ENCODE results near the gene LHX3.

Gene LHX3

DNA sequence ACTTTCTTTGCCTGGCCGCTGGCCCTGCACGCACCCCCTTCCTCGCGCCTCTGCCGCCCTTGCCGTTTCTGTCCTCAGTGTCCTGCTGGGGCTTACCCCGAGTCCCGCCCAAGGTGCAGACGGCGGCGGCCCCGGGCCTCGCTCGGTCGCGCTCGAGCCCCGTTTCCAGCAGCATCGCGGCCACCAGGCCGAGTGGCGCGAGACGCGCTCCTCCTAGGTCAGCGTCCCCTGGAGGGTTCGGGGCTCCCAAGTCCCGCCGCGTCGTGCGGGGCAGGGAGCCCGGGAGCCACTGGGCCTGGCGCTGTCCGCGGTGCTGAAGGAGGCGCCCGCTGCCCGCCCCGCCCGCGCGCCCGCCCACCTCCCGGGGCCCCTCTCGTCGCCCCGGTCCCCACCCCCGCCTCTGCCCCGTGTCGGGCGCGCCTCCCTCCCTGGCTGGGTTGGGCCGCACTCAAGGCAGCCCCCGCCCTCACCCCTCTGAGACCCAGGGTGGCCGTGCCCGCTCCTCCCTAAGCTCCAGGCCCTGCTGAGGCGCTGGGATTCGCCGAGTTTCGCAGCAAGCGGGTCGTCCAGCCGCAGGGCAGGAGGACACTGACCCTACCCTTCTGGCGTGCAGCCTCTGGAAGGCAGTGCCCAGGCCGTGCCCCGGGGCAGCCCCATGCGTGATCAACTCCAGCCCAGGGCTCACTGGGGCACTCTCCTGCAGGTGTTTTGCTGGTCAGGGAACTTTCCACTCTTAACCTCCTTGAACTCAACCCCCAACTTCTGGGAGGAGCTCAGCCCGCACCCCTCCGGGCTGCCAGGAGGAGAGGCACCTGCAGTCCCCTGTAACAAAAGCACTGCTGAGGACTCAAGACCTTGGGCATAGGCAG, at the start of gene LHX3:
TSS of gene LHX3 (minus strand) at position 291 of the 869 bp plus-strand sequence. CDS start at position 175, 116 bp downstream.
- Histone ChIP-seq H3K4me1 (ENCODE audit: insufficient read depth, low read length) (peaks cover 11% of the 10 kb centered on the region), H3K27me3 (ENCODE audit: insufficient read depth, low read length) (peaks cover 54% of the 10 kb centered on the region)

DNA sequence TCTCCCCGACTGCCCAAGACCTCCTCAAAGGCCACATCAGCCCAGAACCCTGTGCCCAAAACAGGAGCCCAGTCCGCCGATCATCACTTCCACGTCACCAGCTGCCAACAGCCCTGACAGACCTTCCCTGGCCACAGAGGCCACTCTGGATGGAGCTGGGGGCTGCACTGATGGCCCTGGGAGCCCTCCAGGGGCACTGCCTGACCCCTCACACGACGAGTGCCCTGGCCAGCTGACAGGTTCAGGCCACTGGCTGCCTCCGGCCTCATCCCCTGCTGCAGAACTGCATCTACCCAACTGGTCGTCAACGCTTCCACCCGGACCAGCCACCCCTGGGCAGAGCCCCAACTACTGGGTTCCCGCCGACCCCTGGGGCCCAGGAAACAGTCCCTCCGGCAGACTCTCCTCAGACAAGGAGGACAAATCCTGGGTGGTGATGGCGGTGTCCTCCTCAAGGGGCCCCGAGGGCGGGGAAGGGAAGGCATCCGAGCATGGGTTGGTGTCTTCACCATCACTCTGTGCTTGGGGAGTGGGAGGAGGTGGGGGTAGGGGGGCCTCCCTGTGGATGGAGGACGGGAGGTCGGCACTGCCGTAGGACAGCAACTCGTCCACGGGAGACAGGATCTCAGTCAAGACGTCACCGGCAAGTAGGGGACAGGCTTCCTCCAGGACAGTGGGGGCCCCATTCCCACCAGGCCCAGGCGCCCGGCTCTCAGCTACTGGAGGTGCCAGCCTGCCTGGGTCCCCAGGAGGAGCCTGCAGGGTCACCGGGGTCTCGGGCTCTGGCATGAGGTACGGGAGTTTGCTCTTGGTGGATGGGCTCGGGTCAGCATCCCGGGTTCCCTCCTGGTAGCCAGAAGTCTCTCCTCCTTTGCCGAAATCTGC, 48.6 kb upstream of the LHX3 start:
- H3K36me3 ChIP-seq (ENCODE audit: insufficient read depth, low read length): no peaks in the 10 kb centered on the region
- peaks cover 54% of the 10 kb centered on the region for H3K27me3 ChIP-seq (ENCODE audit: insufficient read depth, low read length)
- H3K9me3 ChIP-seq (ENCODE audit: low read length): no peaks in the 10 kb centered on the region
- H3K4me1 ChIP-seq (ENCODE audit: insufficient read depth, low read length): no peaks in the 10 kb centered on the region
- H3K4me3 ChIP-seq (ENCODE audit: low read length): no peak overlapping the region
- no peak overlapping the region for H2AFZ ChIP-seq (ENCODE audit: low read depth, low read length)

More for the DNA sequence above, at the start of gene LHX3:
- Histone ChIP-seq H2AFZ (ENCODE audit: low read depth, low read length) (no peak within 1 kb of the TSS), H3K36me3 (ENCODE audit: insufficient read depth, low read length) (peaks cover 12% of the 10 kb centered on the region), H3K4me3 (ENCODE audit: low read length) (no peak within 1 kb of the TSS), H3K9me3 (ENCODE audit: low read length) (no peaks in the 10 kb centered on the region)

DNA sequence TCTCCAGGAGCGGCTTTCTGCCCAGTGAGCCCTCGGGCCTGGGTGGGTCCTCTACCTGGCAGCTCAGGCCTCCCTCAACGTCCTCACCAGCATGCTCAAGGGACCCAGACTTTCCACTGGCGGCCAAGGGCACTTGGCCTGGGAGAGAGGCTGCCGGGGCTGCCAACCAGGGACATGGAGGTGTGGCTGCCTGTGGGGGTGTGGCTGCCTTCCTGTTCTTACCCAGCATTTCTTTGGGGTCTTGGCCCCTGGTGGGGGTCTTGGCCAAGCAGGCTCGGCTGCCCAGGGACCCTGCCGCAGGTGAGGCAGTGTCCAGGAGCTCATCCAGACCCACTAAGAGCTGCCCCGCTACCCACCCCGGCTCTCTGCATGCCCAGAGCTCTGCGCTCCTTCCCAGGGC, 47.9 kb upstream of the LHX3 start:
- Histone ChIP-seq H3K9me3 (ENCODE audit: low read length) (no peaks in the 10 kb centered on the region), H2AFZ (ENCODE audit: low read depth, low read length) (no peak overlapping the region), H3K36me3 (ENCODE audit: insufficient read depth, low read length) (no peaks in the 10 kb centered on the region), H3K4me3 (ENCODE audit: low read length) (no peak overlapping the region), H3K27me3 (ENCODE audit: insufficient read depth, low read length) (peaks cover 52% of the 10 kb centered on the region), H3K4me1 (ENCODE audit: insufficient read depth, low read length) (no peaks in the 10 kb centered on the region)

DNA sequence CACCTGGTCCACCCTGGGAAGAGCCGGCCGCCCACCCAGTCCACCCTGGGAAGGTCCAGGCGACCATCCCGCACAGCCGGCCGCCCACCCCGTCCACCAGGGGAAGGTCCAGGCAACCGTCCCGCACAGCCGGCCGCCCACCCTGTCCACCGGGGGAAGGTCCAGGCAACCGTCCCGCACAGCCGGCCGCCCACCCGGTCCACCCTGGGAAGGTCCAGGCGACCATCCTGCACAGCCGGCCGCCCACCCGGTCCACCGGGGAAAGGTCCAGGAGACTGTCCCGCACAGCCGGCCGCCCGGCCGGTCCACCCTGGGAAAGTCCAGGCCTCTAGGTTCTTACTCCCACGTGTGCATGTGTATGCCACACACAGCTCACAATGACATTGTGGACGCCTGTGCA, 47.4 kb upstream of the LHX3 start:
- H3K9me3 ChIP-seq (ENCODE audit: low read length): no peaks in the 10 kb centered on the region
- no peak overlapping the region for H3K4me3 ChIP-seq (ENCODE audit: low read length)
- no peaks in the 10 kb centered on the region for H3K36me3 ChIP-seq (ENCODE audit: insufficient read depth, low read length)
- H3K4me1 ChIP-seq (ENCODE audit: insufficient read depth, low read length): no peaks in the 10 kb centered on the region
- peaks cover 56% of the 10 kb centered on the region for H3K27me3 ChIP-seq (ENCODE audit: insufficient read depth, low read length)
- H2AFZ ChIP-seq (ENCODE audit: low read depth, low read length): no peak overlapping the region

DNA sequence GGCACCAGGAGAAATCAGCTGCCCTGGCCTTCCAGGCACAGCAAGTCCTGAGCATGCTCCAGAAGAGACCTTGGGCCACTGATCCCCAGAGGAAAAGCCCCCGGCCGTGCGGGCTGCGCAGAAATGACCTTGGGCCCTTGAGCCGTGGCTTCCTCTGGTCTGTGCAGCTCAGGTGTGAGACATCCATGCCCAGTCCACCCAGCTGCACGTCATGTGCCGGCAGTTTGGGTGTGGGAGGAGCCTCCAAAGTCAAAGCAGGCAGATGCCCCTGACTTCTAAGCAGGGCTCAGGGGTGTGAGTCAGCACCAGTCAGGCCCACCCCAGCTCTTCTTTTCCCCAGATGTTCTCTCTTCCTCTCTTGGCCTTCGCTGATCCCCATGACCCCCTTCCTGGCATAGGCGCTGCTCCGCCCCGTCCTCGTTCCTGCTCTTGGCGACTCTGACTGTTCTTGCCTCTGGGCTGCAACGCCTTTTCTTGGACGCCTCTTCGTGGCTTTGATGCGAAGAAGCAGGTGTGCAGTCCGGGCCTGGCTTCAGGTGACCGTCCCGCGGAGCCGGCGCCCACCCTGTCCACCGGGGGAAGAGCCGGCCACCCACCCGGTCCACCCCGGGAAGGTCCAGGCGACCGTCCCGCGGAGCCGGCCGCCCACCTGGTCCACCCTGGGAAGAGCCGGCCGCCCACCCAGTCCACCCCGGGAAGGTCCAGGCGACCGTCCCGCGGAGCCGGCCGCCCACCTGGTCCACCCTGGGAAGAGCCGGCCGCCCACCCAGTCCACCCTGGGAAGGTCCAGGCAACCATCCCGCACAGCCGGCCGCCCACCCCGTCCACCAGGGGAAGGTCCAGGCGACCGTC, 46.6 kb upstream of the LHX3 start:
- H3K9me3 ChIP-seq (ENCODE audit: low read length): no peaks in the 10 kb centered on the region
- H3K4me1 ChIP-seq (ENCODE audit: insufficient read depth, low read length): no peaks in the 10 kb centered on the region
- H2AFZ ChIP-seq (ENCODE audit: low read depth, low read length): no peak overlapping the region
- no peak overlapping the region for H3K4me3 ChIP-seq (ENCODE audit: low read length)
- H3K27me3 ChIP-seq (ENCODE audit: insufficient read depth, low read length): peaks cover 59% of the 10 kb centered on the region
- H3K36me3 ChIP-seq (ENCODE audit: insufficient read depth, low read length): no peaks in the 10 kb centered on the region

DNA sequence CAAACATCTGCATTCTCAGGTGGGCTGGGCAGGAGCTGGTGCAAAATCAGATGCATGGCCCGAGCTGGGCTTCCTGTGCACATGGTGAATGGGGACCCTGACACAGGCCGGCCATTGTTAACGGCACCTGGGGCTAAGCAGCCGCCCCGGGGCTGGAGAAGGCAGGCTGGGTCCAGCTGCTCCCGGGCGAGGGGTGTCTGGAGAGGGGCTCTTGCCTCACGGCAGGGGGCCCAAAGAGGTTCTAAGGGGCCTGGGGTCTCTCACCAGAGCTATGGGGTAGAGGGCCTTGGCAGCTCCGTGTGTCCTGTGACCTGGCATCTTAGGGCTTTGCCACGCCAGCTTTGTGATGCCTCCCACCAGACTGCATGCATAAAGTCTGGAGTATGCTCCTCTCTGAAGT, 45.7 kb upstream of the LHX3 start:
- H3K9me3 ChIP-seq (ENCODE audit: low read length): no peaks in the 10 kb centered on the region
- no peaks in the 10 kb centered on the region for H3K36me3 ChIP-seq (ENCODE audit: insufficient read depth, low read length)
- H3K27me3 ChIP-seq (ENCODE audit: insufficient read depth, low read length): peaks cover 52% of the 10 kb centered on the region
- H3K4me3 ChIP-seq (ENCODE audit: low read length): no peak overlapping the region
- H2AFZ ChIP-seq (ENCODE audit: low read depth, low read length): no peak overlapping the region
- no peaks in the 10 kb centered on the region for H3K4me1 ChIP-seq (ENCODE audit: insufficient read depth, low read length)

DNA sequence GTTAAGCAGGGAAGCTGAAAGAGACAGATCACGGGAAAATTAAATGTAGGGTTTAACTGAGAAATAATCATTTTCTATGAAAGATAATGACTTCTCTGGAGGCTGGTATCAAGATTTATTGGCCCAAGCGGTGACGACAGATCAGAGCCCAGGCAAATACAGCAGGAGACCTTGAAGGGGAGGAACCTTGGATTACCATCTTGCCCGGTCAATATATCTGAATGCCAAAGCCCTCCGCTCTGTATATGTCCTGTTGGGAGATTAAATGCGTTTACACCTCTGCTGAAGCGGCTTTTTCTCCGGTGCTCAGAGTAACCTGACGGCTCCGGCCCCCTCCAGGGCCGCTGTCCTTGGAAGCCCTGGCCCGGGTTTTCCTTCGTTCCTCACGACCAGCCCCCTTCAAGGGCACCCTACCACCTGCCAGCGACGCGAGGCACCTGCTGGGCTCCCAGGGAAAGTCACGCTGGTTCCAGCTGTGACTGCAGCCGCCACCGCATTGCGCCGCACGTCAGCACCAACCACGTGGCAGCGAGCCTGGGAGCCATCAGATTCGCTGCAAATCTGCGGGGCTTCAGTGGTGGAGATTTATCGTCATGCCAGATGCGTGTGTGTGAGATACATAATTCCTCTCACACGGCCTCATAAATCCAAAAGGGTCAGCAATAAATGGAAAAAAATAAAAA, 45.1 kb upstream of the LHX3 start:
- Histone ChIP-seq H3K27me3 (ENCODE audit: insufficient read depth, low read length) (peaks cover 48% of the 10 kb centered on the region), H3K4me3 (ENCODE audit: low read length) (no peak overlapping the region), H2AFZ (ENCODE audit: low read depth, low read length) (no peak overlapping the region), H3K4me1 (ENCODE audit: insufficient read depth, low read length) (peaks cover under 1% of the 10 kb centered on the region), H3K9me3 (ENCODE audit: low read length) (no peaks in the 10 kb centered on the region), H3K36me3 (ENCODE audit: insufficient read depth, low read length) (no peaks in the 10 kb centered on the region)

DNA sequence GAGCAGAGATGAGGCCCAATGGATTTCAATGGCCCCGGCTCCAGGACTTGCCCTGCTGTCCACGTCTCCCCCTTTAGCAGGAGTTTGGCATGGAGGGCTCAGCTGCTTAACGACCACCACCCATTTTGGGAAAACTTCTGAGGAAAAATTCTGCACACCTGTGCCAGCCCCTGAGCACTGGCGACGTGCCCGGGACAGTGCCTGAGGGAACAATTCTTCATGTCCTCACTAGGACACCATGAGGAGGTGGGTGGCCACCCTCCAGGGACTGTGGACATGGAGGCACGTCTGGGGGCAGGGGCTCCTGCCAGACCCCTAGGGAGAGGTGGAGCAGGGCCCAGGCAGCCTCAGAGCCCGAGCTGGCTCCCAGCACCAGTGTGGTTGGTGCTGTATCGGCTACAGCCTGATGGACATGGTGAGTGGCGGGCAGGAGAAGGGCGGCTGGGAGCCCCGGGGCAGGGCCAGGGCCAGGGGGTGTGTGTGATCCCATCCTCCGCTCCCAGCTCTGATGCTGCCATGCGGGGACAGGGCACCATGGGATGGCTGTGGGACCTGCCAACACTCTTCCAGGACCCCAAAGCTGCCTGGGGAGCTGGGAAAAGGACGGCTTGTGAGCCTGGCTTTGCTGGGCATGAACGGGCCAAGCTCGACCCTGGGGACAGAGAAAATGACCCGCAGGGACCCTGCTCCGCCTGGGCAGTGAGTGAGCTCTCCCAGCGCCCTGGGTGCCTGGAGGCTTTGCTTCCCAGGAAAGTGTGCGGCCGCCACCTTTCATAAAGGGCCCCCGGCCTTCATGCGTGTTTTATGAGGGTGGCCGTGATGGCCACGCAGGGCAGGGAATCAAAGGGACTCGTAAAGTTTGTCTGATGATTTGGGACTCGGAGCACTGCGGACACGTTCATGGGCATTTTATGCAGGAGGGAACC, 44.3 kb upstream of the LHX3 start:
- Histone ChIP-seq H3K27me3 (ENCODE audit: insufficient read depth, low read length) (peaks cover 42% of the 10 kb centered on the region), H3K4me3 (ENCODE audit: low read length) (no peak overlapping the region), H3K36me3 (ENCODE audit: insufficient read depth, low read length) (no peaks in the 10 kb centered on the region), H3K9me3 (ENCODE audit: low read length) (no peaks in the 10 kb centered on the region), H3K4me1 (ENCODE audit: insufficient read depth, low read length) (peaks cover 8% of the 10 kb centered on the region), H2AFZ (ENCODE audit: low read depth, low read length) (no peak overlapping the region)

DNA sequence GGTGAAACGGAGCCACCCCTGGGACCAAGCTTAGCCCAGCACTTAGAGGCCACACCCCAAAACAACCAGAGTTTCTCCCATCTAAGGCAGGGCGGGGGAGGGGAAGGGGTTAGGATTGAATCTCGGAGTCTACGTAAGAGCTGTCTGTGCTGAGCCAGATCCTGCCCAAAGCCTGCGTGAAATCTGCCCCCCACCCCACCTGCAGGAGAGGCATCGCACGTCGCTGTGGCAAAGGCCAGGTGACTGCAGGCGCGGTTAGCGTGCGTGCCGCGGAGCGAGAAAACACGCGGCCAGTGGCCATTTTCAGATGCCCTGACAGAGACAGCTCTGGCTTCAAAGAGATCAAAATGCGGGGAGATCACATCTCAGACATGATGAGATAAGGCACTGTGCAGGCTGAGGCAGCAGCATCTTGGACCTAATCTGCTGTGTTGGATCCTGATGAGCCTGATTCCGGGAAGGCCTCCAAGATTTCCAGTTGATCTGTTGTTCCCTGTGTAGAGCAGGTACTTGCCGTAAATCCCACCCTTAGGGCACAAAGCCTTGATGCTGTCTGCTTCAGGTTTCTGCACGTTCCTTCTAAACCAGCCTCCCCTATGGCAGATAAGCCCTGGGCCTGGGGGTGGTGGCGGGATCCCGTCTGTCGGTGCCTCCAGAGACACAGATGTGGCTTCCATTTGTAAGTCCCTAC, 43.2 kb upstream of the LHX3 start:
- H3K4me1 ChIP-seq (ENCODE audit: insufficient read depth, low read length): peaks cover 19% of the 10 kb centered on the region

DNA sequence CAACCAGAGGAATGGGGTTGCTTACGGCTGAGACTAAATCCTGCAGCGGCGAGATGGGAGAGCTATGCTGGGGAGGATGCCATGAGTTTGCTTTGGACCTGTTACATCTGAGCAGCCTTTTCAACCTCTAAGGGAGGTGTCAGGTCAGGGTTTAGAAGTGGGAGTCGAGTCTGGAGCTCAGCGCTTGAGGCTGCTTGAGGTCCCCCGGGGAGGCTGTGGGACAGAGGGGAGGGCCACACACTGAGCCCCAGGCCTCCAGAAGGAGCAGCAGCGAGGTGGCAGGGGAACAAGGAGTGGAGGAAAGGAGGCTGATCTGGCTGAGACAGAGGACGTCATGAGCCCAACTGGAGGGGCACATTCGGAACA, 42.6 kb upstream of the LHX3 start:
- peaks cover 25% of the 10 kb centered on the region for H3K4me1 ChIP-seq (ENCODE audit: insufficient read depth, low read length)
- no peak overlapping the region for H3K4me3 ChIP-seq (ENCODE audit: low read length)
- peaks cover 41% of the 10 kb centered on the region for H3K27me3 ChIP-seq (ENCODE audit: insufficient read depth, low read length)
- no peaks in the 10 kb centered on the region for H3K9me3 ChIP-seq (ENCODE audit: low read length)
- H3K36me3 ChIP-seq (ENCODE audit: insufficient read depth, low read length): no peaks in the 10 kb centered on the region
- no peak overlapping the region for H2AFZ ChIP-seq (ENCODE audit: low read depth, low read length)

More for the DNA sequence above, 43.2 kb upstream of the LHX3 start:
- Histone ChIP-seq H3K27me3 (ENCODE audit: insufficient read depth, low read length) (peaks cover 41% of the 10 kb centered on the region), H2AFZ (ENCODE audit: low read depth, low read length) (no peak overlapping the region), H3K4me3 (ENCODE audit: low read length) (no peak overlapping the region), H3K9me3 (ENCODE audit: low read length) (no peaks in the 10 kb centered on the region), H3K36me3 (ENCODE audit: insufficient read depth, low read length) (no peaks in the 10 kb centered on the region)

DNA sequence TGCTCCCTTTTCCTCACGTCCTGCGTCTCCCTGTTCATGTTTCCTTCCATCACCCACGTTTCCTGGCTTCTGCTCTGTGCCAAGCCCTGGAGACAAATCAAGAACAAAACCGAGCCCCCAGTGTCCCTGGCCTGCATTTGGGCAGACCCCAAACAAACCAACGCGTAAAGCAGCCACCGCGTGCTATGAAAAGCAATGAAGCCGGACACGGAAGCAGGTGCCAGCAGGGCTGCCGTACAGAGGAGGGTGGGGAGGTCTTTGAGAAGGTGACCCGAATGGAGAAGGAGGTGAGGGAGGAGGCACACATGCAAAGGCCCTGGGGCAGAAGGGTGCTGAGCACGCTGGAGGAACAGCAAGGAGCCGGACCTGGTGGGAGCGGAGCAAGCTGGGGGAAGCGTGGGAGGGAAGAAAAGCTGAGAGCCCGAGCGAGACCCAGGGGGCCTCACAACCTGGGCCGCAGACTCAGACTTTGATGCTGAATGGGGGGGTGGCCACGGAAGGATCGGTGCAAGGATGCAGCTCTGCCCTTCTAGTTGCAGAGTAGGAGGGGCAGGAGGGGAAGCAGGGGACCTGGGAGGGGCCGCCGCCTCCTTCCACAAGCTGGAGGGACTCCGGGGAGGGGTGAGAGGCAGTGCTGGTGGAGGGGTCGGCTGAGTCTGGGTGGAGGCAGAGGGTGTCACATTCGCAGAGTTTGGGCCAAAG, 42.1 kb upstream of the LHX3 start:
- Histone ChIP-seq H3K4me3 (ENCODE audit: low read length) (no peak overlapping the region), H2AFZ (ENCODE audit: low read depth, low read length) (no peak overlapping the region), H3K4me1 (ENCODE audit: insufficient read depth, low read length) (peaks cover 25% of the 10 kb centered on the region), H3K9me3 (ENCODE audit: low read length) (no peaks in the 10 kb centered on the region), H3K36me3 (ENCODE audit: insufficient read depth, low read length) (no peaks in the 10 kb centered on the region), H3K27me3 (ENCODE audit: insufficient read depth, low read length) (peaks cover 41% of the 10 kb centered on the region)
